ENCODE data around the gene TM9SF1.

Gene TM9SF1

GRCh38 chr14:24145690-24146452, 49.4 kb downstream of the TM9SF1 start:
- TF ChIP-seq, protein P1, sequence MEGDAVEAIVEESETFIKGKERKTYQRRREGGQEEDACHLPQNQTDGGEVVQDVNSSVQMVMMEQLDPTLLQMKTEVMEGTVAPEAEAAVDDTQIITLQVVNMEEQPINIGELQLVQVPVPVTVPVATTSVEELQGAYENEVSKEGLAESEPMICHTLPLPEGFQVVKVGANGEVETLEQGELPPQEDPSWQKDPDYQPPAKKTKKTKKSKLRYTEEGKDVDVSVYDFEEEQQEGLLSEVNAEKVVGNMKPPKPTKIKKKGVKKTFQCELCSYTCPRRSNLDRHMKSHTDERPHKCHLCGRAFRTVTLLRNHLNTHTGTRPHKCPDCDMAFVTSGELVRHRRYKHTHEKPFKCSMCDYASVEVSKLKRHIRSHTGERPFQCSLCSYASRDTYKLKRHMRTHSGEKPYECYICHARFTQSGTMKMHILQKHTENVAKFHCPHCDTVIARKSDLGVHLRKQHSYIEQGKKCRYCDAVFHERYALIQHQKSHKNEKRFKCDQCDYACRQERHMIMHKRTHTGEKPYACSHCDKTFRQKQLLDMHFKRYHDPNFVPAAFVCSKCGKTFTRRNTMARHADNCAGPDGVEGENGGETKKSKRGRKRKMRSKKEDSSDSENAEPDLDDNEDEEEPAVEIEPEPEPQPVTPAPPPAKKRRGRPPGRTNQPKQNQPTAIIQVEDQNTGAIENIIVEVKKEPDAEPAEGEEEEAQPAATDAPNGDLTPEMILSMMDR (IDR thresholded peaks at IDR 0.05), result no peak

DNA sequence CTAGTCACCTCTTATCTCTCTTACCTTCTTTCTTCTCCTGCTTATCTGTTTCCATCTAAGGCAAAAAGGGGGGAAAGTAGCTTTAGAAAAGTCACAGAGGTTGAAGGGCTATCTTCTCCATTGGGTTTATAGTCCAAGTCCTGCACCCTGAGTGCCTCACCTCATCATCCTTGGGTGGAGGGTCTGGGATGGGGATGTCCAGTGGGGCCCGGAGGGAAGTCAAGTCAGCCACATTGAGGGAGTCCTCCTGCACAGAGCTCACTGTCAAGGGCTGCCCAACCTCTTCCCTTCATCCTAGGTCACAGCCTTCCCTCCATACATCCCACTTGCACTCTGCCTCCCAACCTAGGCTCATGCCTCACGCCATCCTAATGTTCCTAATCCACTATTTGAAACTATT, 50.0 kb downstream of the TM9SF1 start:
- TF ChIP-seq, protein P1 (IDR thresholded peaks at IDR 0.05), result no peak

DNA sequence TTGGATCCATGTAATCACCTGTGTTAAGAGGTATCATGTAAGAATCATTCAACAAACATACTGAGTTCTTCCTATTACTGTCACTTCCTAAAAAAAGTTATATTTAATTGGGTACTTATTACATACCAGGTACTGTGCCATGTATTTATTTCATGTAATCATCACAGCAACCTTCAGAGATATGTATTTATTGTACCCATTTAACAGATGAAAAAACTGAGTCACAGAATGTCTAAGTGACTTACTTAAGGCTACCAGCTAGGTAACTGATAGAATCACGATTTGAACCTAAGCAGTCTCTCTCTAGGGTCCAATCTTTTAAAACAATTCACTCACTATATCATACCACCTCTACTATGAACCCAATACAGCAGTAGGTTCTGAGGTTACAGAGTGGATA, 50.8 kb downstream of the TM9SF1 start:
- TF ChIP-seq, protein P1 (IDR thresholded peaks at IDR 0.05), result no peak

GRCh38 chr14:24143511-24143910, 51.7 kb downstream of the TM9SF1 start:
- TF ChIP-seq, protein P1 (IDR thresholded peaks at IDR 0.05), result no peak

DNA sequence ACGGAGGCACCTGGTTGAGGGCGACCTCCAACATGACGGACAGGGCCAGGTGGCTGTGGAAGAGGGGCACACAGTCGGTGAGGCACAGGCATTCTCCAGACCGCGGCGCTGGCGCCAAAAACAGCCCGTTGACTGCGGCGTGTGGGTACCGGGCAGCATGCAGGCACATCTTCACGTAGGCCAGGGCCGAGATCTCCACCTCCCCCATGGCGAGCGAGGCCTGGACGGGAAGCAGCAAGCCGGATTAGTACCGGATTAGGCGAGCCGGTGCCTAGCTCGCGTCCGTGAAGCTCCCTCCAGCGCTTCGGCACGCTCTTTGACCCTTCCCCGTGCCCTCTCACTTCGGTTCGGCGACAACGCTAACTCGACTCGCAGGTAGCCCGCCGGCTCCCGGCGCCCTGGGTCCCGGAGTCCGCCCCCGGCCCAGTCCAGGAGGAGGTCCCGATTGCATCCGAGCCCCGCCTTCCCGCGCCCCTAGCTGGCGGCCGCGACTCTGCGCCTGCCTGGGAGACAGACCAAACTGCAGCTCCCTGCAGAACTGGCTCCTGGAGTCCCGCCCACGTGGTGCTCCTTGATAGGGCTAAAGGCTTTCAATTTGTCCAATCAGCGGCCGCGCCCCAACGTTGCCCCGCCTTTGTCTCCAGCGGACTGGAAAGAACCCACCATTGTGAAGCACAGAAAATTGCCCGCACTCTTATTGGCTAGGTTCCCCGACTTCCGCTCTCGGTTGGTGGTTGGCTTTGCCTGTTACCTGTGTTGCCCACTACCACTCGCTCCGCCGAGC, 54.0 kb downstream of the TM9SF1 start, which contains the start of gene EMC9:
EMC9 (minus strand) TSS at position 495 of the 784 bp plus-strand sequence; CDS start at position 208, 287 bp downstream.
- TF ChIP-seq, protein P1 (IDR thresholded peaks at IDR 0.05), result no peak

DNA sequence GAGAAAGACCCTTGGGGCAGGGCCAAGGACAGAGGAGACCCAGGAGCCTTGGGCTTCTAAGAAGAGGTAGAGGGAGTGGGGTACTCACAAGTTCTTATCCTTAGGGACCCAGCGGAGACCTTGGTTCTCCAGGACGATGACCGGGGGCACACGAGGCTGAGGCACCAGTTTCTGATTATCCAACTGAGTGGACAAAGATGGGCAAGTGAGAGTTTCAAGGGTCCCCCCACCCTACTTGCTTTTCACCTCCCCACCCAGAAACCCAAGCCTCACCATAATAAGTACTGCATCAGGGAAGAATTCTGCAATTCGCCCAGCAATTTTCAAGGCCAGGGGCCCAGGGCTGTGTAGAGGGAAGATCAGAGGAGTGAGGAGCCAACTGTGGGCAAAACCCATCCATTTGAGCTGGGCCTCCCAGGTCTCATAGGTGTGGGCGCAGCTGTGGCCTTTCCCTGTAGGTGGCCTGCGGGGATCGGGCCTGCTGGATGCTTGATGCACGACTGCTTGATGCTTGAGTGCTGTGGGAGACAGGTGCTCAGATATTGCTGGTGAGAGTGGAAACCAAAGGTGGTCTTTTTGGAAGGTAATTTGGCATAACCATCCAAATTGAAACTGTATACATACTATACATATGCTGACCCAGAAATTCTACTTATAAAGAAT, 55.8 kb downstream of the TM9SF1 start:
- TF ChIP-seq, protein P1 (IDR thresholded peaks at IDR 0.05), result no peak
